ENCODE measurements around the gene BAG3. TPM values are rescaled to one million over a fixed set of nuclear protein-coding genes. Genes with fewer than 3 reads are reported as not detected.

BAG3 gene
- total RNA-seq, 1 donor from 2014 or later: 2.3 TPM

GRCh38 chr10:119634219-119634544 lies 17.0 kb upstream of the BAG3 start:
- no peak overlapping the region for H3K27ac Mint-ChIP-seq
- H3K4me3 Mint-ChIP-seq: no peak overlapping the region
- Histone ChIP-seq H3K36me3 (no peaks in the 10 kb centered on the region), H3K27ac (no peak overlapping the region), H3K4me1 (no peaks in the 10 kb centered on the region), H3F3A (ENCODE audit: low read depth) (no peaks in the 10 kb centered on the region), H3K27me3 (no peaks in the 10 kb centered on the region), H3K9me3 (ENCODE audit: low read depth) (no peaks in the 10 kb centered on the region), H3K9ac (no peak overlapping the region), H3K79me2 (ENCODE audit: low read depth) (no peaks in the 10 kb centered on the region), H4K20me1 (ENCODE audit: low read depth) (no peaks in the 10 kb centered on the region), H3K4me2 (no peak overlapping the region), H2AFZ (replicated peaks) (no peak overlapping the region), H3K4me3 (no peak overlapping the region)
- no peaks in the 10 kb centered on the region for H3K4me1 Mint-ChIP-seq
- H3K9me3 Mint-ChIP-seq: no peaks in the 10 kb centered on the region
- no peaks in the 10 kb centered on the region for H3K27me3 Mint-ChIP-seq (ENCODE audit: insufficient read depth, low read depth)
- TF ChIP-seq, protein P1, sequence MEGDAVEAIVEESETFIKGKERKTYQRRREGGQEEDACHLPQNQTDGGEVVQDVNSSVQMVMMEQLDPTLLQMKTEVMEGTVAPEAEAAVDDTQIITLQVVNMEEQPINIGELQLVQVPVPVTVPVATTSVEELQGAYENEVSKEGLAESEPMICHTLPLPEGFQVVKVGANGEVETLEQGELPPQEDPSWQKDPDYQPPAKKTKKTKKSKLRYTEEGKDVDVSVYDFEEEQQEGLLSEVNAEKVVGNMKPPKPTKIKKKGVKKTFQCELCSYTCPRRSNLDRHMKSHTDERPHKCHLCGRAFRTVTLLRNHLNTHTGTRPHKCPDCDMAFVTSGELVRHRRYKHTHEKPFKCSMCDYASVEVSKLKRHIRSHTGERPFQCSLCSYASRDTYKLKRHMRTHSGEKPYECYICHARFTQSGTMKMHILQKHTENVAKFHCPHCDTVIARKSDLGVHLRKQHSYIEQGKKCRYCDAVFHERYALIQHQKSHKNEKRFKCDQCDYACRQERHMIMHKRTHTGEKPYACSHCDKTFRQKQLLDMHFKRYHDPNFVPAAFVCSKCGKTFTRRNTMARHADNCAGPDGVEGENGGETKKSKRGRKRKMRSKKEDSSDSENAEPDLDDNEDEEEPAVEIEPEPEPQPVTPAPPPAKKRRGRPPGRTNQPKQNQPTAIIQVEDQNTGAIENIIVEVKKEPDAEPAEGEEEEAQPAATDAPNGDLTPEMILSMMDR (IDR thresholded peaks at IDR 0.05): no peak
- no peak for TF ChIP-seq EZH2 (IDR thresholded peaks at IDR 0.05)
- no peak for TF ChIP-seq EZH2phosphoT487 (IDR thresholded peaks at IDR 0.05)
- H3K36me3 Mint-ChIP-seq: no peaks in the 10 kb centered on the region
- DNase-seq (ENCODE audit: low spot score): no peak

GRCh38 chr10:119637631-119638030 lies 13.5 kb upstream of the BAG3 start:
- Histone ChIP-seq H2AFZ (replicated peaks) (no peak overlapping the region), H3K4me2 (no peak overlapping the region), H3F3A (ENCODE audit: low read depth) (no peaks in the 10 kb centered on the region), H4K20me1 (ENCODE audit: low read depth) (no peaks in the 10 kb centered on the region), H3K4me1 (no peaks in the 10 kb centered on the region), H3K36me3 (no peaks in the 10 kb centered on the region), H3K27me3 (no peaks in the 10 kb centered on the region), H3K4me3 (no peak overlapping the region), H3K79me2 (ENCODE audit: low read depth) (no peaks in the 10 kb centered on the region), H3K27ac (no peak overlapping the region), H3K9me3 (ENCODE audit: low read depth) (no peaks in the 10 kb centered on the region), H3K9ac (no peak overlapping the region)
- no peaks in the 10 kb centered on the region for H3K27me3 Mint-ChIP-seq (ENCODE audit: insufficient read depth, low read depth)
- no peak overlapping the region for H3K27ac Mint-ChIP-seq
- no peak overlapping the region for H3K4me3 Mint-ChIP-seq
- H3K36me3 Mint-ChIP-seq: no peaks in the 10 kb centered on the region
- DNase-seq (ENCODE audit: low spot score): no peak
- no peaks in the 10 kb centered on the region for H3K4me1 Mint-ChIP-seq
- no peaks in the 10 kb centered on the region for H3K9me3 Mint-ChIP-seq
- TF ChIP-seq EZH2 (IDR thresholded peaks at IDR 0.05) (no peak), EZH2phosphoT487 (IDR thresholded peaks at IDR 0.05) (no peak)
- TF ChIP-seq, protein P1 (IDR thresholded peaks at IDR 0.05): no peak

- DNase-seq (ENCODE audit: low spot score): no peak
- TF ChIP-seq, protein P1 (IDR thresholded peaks at IDR 0.05): no peak
- TF ChIP-seq EZH2phosphoT487 (IDR thresholded peaks at IDR 0.05) (no peak), EZH2 (IDR thresholded peaks at IDR 0.05) (no peak)
- Histone ChIP-seq H2AFZ (replicated peaks) (no peak overlapping the region), H3K79me2 (ENCODE audit: low read depth) (no peaks in the 10 kb centered on the region), H3K4me2 (no peak overlapping the region), H4K20me1 (ENCODE audit: low read depth) (no peaks in the 10 kb centered on the region), H3K36me3 (no peaks in the 10 kb centered on the region), H3K4me1 (no peaks in the 10 kb centered on the region), H3F3A (ENCODE audit: low read depth) (no peaks in the 10 kb centered on the region), H3K9me3 (ENCODE audit: low read depth) (no peaks in the 10 kb centered on the region), H3K27ac (no peak overlapping the region), H3K27me3 (no peaks in the 10 kb centered on the region), H3K4me3 (no peak overlapping the region), H3K9ac (no peak overlapping the region)
- Mint-ChIP-seq H3K27me3 (ENCODE audit: insufficient read depth, low read depth) (peaks cover 2% of the 10 kb centered on the region), H3K36me3 (no peaks in the 10 kb centered on the region), H3K4me1 (peaks cover 8% of the 10 kb centered on the region), H3K27ac (no peak overlapping the region), H3K9me3 (no peaks in the 10 kb centered on the region), H3K4me3 (no peak overlapping the region)
These were observed 12.2 kb upstream of the BAG3 start for GRCh38 chr10:119638982-119639381.

DNA sequence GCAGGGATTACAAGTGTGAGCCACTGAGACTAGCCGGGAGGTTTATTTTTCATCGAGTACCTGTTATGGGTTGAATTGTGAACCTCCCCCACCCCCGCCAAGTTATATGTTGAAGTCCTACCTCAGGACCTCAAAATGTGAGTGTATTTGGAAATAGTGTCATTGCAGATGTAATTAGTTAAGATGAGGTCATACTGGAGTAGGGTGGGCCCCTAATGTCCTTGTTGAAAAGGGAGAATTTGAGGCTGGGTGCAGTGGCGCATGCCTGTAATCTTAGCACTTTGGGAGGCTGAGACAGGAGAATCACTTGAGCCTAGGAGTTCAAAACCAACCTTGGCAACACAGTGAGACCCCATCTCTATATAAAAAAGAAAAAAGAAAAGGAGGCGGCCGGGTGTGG lies 10.8 kb upstream of the BAG3 start:
- H3K36me3 Mint-ChIP-seq: no peaks in the 10 kb centered on the region

More for the DNA sequence above, 10.8 kb upstream of the BAG3 start:
- Mint-ChIP-seq H3K4me3 (no peak overlapping the region), H3K4me1 (peaks cover 8% of the 10 kb centered on the region), H3K27me3 (ENCODE audit: insufficient read depth, low read depth) (peaks cover 2% of the 10 kb centered on the region), H3K27ac (no peak overlapping the region), H3K9me3 (no peaks in the 10 kb centered on the region)
- DNase-seq (ENCODE audit: low spot score): no peak
- no peak overlapping the region for H3K9ac ChIP-seq
- H3K4me2 ChIP-seq: no peak overlapping the region
- TF ChIP-seq, protein P1 (IDR thresholded peaks at IDR 0.05): no peak
- TF ChIP-seq EZH2 (IDR thresholded peaks at IDR 0.05) (no peak), EZH2phosphoT487 (IDR thresholded peaks at IDR 0.05) (no peak)
- H4K20me1 ChIP-seq (ENCODE audit: low read depth): no peaks in the 10 kb centered on the region
- H3F3A ChIP-seq (ENCODE audit: low read depth): no peaks in the 10 kb centered on the region
- H3K79me2 ChIP-seq (ENCODE audit: low read depth): no peaks in the 10 kb centered on the region
- no peak overlapping the region for H2AFZ ChIP-seq (replicated peaks)
- no peak overlapping the region for H3K4me3 ChIP-seq
- H3K4me1 ChIP-seq: no peaks in the 10 kb centered on the region
- H3K27ac ChIP-seq: no peak overlapping the region
- H3K36me3 ChIP-seq: no peaks in the 10 kb centered on the region
- H3K27me3 ChIP-seq: no peaks in the 10 kb centered on the region
- H3K9me3 ChIP-seq (ENCODE audit: low read depth): no peaks in the 10 kb centered on the region
